Psoas muscle (tissue), 8 donors: Measurements from ENCODE around the gene BRIP1. TPM values are rescaled to one million over a fixed set of nuclear protein-coding genes. Genes with fewer than 3 reads are reported as not detected.
"Not testable (repeated sequence)": the region's sequence is repeated elsewhere in the genome, so short reads cannot be mapped to it uniquely, and the experiment has no call there.

Experiments used
- ATAC-seq, 4 donors: fragments of 200-7000 bp; cut with Tn5 transposase; one replicate each; pipeline ENCODE4 v1.9.1; 2020; ENCODE audit warnings: moderate library complexity in 3 of 4, mild to moderate bottlenecking in 2 of 4
- DNase-seq, 2 donors: peaks; one replicate each; pipeline ENCODE4 v3.0.0-alpha.2; 2020
- H3K27ac ChIP-seq: fragments of 200-600 bp; one replicate; pipeline ENCODE4 v1.8.0; 2022
- H3K27me3 ChIP-seq, 3 donors: fragments of 200-600 bp in 1 of 3; one replicate each; pipeline versions ENCODE4 v1.6.1 to v1.8.0; 2013 to 2022; ENCODE audit warnings: low read length in 2 of 3, mild to moderate bottlenecking in 2 of 3, moderate library complexity in 1 of 3; ENCODE audit not compliant: insufficient read depth in 3 of 3
- H3K36me3 ChIP-seq, 2 donors: fragments of 200-600 bp in 1 of 2; one replicate each; pipeline versions ENCODE4 v1.6.1 to v1.8.0; 2013 to 2022; ENCODE audit warnings: low read depth in 1 of 2, mild to moderate bottlenecking in 1 of 2, moderate library complexity in 1 of 2; ENCODE audit not compliant: insufficient read depth in 1 of 2
- H3K4me1 ChIP-seq: fragments of 200-600 bp; one replicate; pipeline ENCODE4 v1.8.0; 2022
- H3K4me3 ChIP-seq: fragments of 200-600 bp; one replicate; pipeline ENCODE4 v1.8.0; 2022; ENCODE audit warnings: mild to moderate bottlenecking
- H3K9me3 ChIP-seq: fragments of 200-600 bp; one replicate; pipeline ENCODE4 v1.8.0; 2022
- CTCF ChIP-seq: fragments of 200-600 bp; IDR thresholded peaks from one replicate; pipeline ENCODE4 v1.8.0; 2022; ENCODE audit warnings: antibody characterized with exemption
- WGBS, 3 donors: extraction: QIAGEN DNeasy Blood & Tissue Kit; methylation state at CpG; one replicate each; pipeline versions ENCODE4 v1.1.6 to v1.1.7; 2013; 5-methylcytosine and 5-hydroxymethylcytosine counted together
- intact Hi-C, 2 donors: fragments of 100-400 bp; cut with DNase I; formaldehyde crosslinking; loops; one replicate each; pipeline versions ENCODE4 v1.11.0 to v1.14.2; 2022
- polyA plus RNA-seq, 3 donors: library from polyadenylated mRNA; stranded (reverse); fragments of 200-250 nt; gene quantifications; one replicate each; pipeline ENCODE4 v1.2.3, GENCODE V29; 2013
- total RNA-seq, 4 donors: library from RNA; stranded (reverse); fragmentation: NEBNext Ultra II Directional in 2 of 4; extraction: Animal tissue kit (Norgen Biotek cat#: 25700) in 2 of 4; gene quantifications; one replicate each; pipeline versions ENCODE4 v1.2.1 to v1.2.4, GENCODE V29; 2021 to 2023
- donor health status: healthy with polysubstance abuse.
- donor health status: DM: no; HTN: no; CAD: no; lungs with moderate emphysema.
- donor health status: Bipolar disorder and iron deficiency.
- donor health status: healthy.
- donor health status: DM: yes; HTN: yes; CAD: no.
- donor health status: DM: no; HTN: no; CAD: no.
- donor health status: DM: no; HTN: no; CAD: no.
- donor health status: DM: yes; HTN: yes; CAD: no.

The BRIP1 gene
- total and polyA plus RNA-seq, 7 donors, result 0.03 to 0.40 (median 0.19) TPM; not detected in 1

- H3K9me3 ChIP-seq, result no peaks in the 10 kb centered on the region
- no peak for DNase-seq
- no peak overlapping the region for H3K27ac ChIP-seq
- H3K27me3 ChIP-seq, result no peaks in the 10 kb centered on the region
- TF ChIP-seq CTCF, result no peak
- no peaks in the 10 kb centered on the region for H3K36me3 ChIP-seq
- ATAC-seq, result no peak
- H3K4me3 ChIP-seq, result no peak overlapping the region
- no peaks in the 10 kb centered on the region for H3K4me1 ChIP-seq
- intact Hi-C loops, result no loop called here
Measured at GRCh38 chr17:61783556-61784304, 79.6 kb downstream of the BRIP1 start.

- Histone ChIP-seq H3K27ac (no peak overlapping the region), H3K4me1 (no peaks in the 10 kb centered on the region), H3K4me3 (no peak overlapping the region), H3K9me3 (no peaks in the 10 kb centered on the region), H3K27me3 (no peaks in the 10 kb centered on the region), H3K36me3 (no peaks in the 10 kb centered on the region)
- DNase-seq, result no peak
- no peak for ATAC-seq
- TF ChIP-seq CTCF, result no peak
- 90 to 100% (median 99%) methylated on average over 1 of the region's 1 CpG for WGBS, 3 donors
- intact Hi-C loops, result no loop called here
Measured at GRCh38 chr17:61783120-61783519, 80.2 kb downstream of the BRIP1 start.

- TF ChIP-seq CTCF, result no peak
- Histone ChIP-seq H3K9me3 (no peaks in the 10 kb centered on the region), H3K4me1 (no peaks in the 10 kb centered on the region), H3K27ac (no peak overlapping the region), H3K36me3 (no peaks in the 10 kb centered on the region), H3K27me3 (no peaks in the 10 kb centered on the region), H3K4me3 (no peak overlapping the region)
- intact Hi-C loops, result no loop called here
- no peak for ATAC-seq
- no peak for DNase-seq
- 92 to 95% (median 93%) methylated on average over 1 of the region's 1 CpG for WGBS, 3 donors
Measured at GRCh38 chr17:61782683-61783082, 80.6 kb downstream of the BRIP1 start.

- Histone ChIP-seq H3K9me3 (peaks cover 13% of the 10 kb centered on the region), H3K4me3 (no peak overlapping the region), H3K36me3 (no peaks in the 10 kb centered on the region), H3K27ac (no peak overlapping the region), H3K27me3 (no peaks in the 10 kb centered on the region), H3K4me1 (no peaks in the 10 kb centered on the region)
- 87 to 88% (median 88%) methylated on average over 2 of the region's 2 CpGs for WGBS, 3 donors
- DNase-seq, result no peak
- ATAC-seq, result no peak
- intact Hi-C loops, result no loop called here
- TF ChIP-seq CTCF, result no peak
Measured at GRCh38 chr17:61775364-61775763, 88.0 kb downstream of the BRIP1 start.

GRCh38 chr17:61774724-61775123, 88.6 kb downstream of the BRIP1 start:
- ATAC-seq, result no peak
- no peak overlapping the region for H3K27ac ChIP-seq
- no peak overlapping the region for H3K4me3 ChIP-seq
- no peak for DNase-seq
- H3K4me1 ChIP-seq, result no peaks in the 10 kb centered on the region
- intact Hi-C loops, result no loop called here
- H3K9me3 ChIP-seq, result peaks cover 15% of the 10 kb centered on the region
- TF ChIP-seq CTCF, result no peak
- H3K27me3 ChIP-seq, result no peaks in the 10 kb centered on the region
- H3K36me3 ChIP-seq, result no peaks in the 10 kb centered on the region
- 88 to 97% (median 90%) methylated on average over 2 of the region's 2 CpGs for WGBS, 3 donors

- H3K27ac ChIP-seq, H3K36me3 ChIP-seq, ATAC-seq, H3K4me1 ChIP-seq, H3K27me3 ChIP-seq, H3K4me3 ChIP-seq, DNase-seq, intact Hi-C loops: not testable (repeated sequence)
- H3K9me3 ChIP-seq, result peaks cover 15% of the 10 kb centered on the region
- WGBS, 3 donors, result 95 to 99% (median 98%) methylated on average over 3 of the region's 3 CpGs
Measured at GRCh38 chr17:61774087-61774486, 89.2 kb downstream of the BRIP1 start.
